Coronary artery (tissue), 2 donors: Measurements from ENCODE around the gene TARBP2.

ENCODE experiments used
- DNase-seq: peaks from one replicate; pipeline ENCODE4 v3.0.0-alpha.2; 2017; ENCODE audit warnings: low spot score
- H3K27ac ChIP-seq, 2 donors: fragments of 200-600 bp; sonication (generic); one replicate each; pipeline ENCODE4 v1.5.1; 2016 to 2019
- H3K4me3 ChIP-seq: fragments of 200-600 bp; sonication (generic); 2 replicates; pipeline ENCODE4 v1.5.1; 2016; ENCODE audit warnings: mild to moderate bottlenecking, moderate library complexity
- TF ChIP-seq, protein P1 (sequence below): fragments of 200-600 bp; sonication (generic); IDR thresholded peaks from one replicate; pipeline ENCODE4 v1.5.1; 2019; ENCODE audit warnings: antibody characterized with exemption

Gene TARBP2

DNA sequence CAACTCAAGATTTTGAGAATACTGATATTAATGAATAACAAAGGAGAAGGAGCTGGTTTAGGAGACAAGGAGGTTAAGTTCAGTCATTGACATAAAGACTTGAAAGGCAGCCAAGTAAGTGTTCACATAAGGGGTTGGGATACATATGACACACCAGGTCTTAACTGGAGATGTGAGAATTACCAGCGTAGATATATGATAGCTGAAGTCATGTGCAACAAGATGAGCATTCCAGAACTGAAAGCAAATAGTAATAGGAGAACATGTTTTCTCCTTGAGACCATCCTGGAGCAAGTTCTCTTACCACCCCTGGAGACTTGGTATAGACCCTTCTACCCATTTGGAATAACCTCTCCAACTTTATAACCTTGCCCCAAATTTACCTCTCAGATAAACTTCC lies 49.5 kb downstream of the TARBP2 start:
- TF ChIP-seq, protein P1, sequence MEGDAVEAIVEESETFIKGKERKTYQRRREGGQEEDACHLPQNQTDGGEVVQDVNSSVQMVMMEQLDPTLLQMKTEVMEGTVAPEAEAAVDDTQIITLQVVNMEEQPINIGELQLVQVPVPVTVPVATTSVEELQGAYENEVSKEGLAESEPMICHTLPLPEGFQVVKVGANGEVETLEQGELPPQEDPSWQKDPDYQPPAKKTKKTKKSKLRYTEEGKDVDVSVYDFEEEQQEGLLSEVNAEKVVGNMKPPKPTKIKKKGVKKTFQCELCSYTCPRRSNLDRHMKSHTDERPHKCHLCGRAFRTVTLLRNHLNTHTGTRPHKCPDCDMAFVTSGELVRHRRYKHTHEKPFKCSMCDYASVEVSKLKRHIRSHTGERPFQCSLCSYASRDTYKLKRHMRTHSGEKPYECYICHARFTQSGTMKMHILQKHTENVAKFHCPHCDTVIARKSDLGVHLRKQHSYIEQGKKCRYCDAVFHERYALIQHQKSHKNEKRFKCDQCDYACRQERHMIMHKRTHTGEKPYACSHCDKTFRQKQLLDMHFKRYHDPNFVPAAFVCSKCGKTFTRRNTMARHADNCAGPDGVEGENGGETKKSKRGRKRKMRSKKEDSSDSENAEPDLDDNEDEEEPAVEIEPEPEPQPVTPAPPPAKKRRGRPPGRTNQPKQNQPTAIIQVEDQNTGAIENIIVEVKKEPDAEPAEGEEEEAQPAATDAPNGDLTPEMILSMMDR, result no peak
- DNase-seq, result no peak
- Histone ChIP-seq H3K27ac (no peak overlapping the region), H3K4me3 (no peak overlapping the region)

- DNase-seq, result no peak
- TF ChIP-seq, protein P1, result no peak
- H3K27ac ChIP-seq, result no peak overlapping the region
- H3K4me3 ChIP-seq, result no peak overlapping the region
Measured at GRCh38 chr12:53551889-53552291, 50.8 kb downstream of the TARBP2 start.

DNA sequence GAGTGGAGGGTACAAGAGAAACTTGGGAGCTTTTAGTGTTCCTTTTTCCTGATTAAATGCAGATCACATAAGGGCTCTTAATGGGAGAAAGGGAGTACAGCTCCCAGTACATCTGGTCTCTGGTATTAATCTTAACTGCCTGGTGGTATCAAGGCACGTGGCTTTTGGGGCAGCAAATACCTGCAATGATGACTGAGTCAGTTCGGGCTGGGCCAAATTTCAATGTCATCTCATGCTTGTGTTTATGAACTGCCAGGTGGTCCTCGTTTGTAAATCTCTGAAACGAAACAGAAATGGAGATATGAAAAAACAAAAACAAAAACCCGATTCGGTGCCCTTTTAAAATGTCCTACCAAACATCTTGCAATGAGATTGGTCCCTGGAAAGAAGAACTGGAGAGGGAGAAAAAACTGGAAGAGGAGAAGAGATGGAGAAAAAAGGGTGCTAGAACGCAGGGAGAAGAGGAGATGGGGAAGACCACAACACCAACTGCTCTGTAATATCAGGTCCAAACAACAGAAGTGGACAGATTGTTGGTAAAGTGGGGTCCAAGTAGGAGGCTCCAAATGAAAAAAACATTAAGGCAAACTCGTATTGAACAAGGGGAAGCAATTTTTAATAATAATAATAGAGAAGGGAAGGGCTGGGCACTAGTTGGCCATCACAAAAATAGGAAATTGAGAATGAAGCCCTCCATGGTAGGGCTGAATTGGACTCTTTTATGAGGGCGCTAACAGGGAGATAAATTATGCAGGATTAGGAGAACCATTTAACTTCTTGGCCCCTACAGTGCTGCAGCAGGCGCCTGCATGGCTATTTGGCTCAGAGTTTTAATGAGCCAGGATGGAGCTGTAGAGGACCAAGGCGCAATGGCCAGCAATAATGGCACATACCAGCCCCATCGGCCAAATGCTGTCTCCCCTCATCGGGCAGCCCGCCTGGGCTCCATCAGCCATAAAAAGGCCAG lies 51.6 kb downstream of the TARBP2 start:
- H3K27ac ChIP-seq, result no peak overlapping the region
- TF ChIP-seq, protein P1, result no peak
- no peak overlapping the region for H3K4me3 ChIP-seq
- no peak for DNase-seq
